Panc1 (cell line): ENCODE measurements around the gene PPA1. TPM values are rescaled to one million over a fixed set of nuclear protein-coding genes. Genes with fewer than 3 reads are reported as not detected.

Experiments used
- ATAC-seq: fragments of 200-7000 bp; cut with Tn5 transposase; 2 replicates; pipeline ENCODE4 v1.9.1; 2020; ENCODE audit warnings: mild to moderate bottlenecking, moderate library complexity
- BruUV-seq: library from RNA; stranded (reverse); fragments of 400-500 nt; replicated peaks from 2 replicates; lab custom pipeline; 2021; lab: Mats Ljungman, UMichigan
- CTCF ChIA-PET: fragments of 300-600 bp; sonication (Branson Sonifier 250); formaldehyde crosslinking; loops from one replicate; lab custom pipeline; 2022; ENCODE audit warnings: antibody characterized with exemption; lab: Charles Lee
- POLR2A ChIA-PET: fragments of 300-600 bp; sonication (Branson Sonifier 250); formaldehyde crosslinking; loops from one replicate; lab custom pipeline; 2022; ENCODE audit warnings: antibody characterized with exemption; lab: Charles Lee
- DNase-seq: peaks from one replicate; pipeline ENCODE4 v3.0.0-alpha.2; 2010; ENCODE audit warnings: low read depth, low spot score
- H3K27ac ChIP-seq: 2 replicates; pipeline ENCODE4 v1.5.1; 2011; ENCODE audit warnings: mild to moderate bottlenecking, low read length, inconsistent platforms
- H3K27me3 ChIP-seq: fragments of 200-500 bp; sonication (Bioruptor generic); 2 replicates; pipeline ENCODE4 v1.6.0; 2014; ENCODE audit warnings: low read length, inconsistent platforms; ENCODE audit not compliant: control insufficient read depth, insufficient read depth
- H3K36me3 ChIP-seq: fragments of 200-500 bp; sonication (Bioruptor generic); 2 replicates; pipeline ENCODE4 v1.5.1; 2014; ENCODE audit warnings: inconsistent platforms, mild to moderate bottlenecking, low read length, moderate library complexity; ENCODE audit not compliant: control insufficient read depth, insufficient read depth
- H3K4me1 ChIP-seq: 2 replicates; pipeline ENCODE4 v1.5.1; 2011; ENCODE audit warnings: inconsistent platforms, mild to moderate bottlenecking, low read length, moderate library complexity; ENCODE audit not compliant: control insufficient read depth, insufficient read depth
- H3K4me3 ChIP-seq, 2 experiments: 2 replicates each; pipeline ENCODE4 v1.5.1; 2011 to 2012; ENCODE audit warnings: low read depth in 2 of 2, low read length in 2 of 2, mild to moderate bottlenecking in 2 of 2, inconsistent platforms in 1 of 2, moderate library complexity in 1 of 2
- H3K9me3 ChIP-seq: fragments of 200-500 bp; sonication (Bioruptor generic); 2 replicates; pipeline ENCODE4 v1.5.1; 2014; ENCODE audit warnings: low read depth, mild to moderate bottlenecking, inconsistent platforms, low read length, moderate library complexity; ENCODE audit not compliant: control insufficient read depth, insufficient read depth
- CTCF ChIP-seq: fragments of 450-650 bp; IDR thresholded peaks from 2 replicates; pipeline ENCODE4 v1.5.1; 2017; ENCODE audit warnings: mild to moderate bottlenecking
- POLR2AphosphoS5 ChIP-seq: IDR thresholded peaks from 2 replicates; pipeline ENCODE4 v1.6.1; 2012; ENCODE audit warnings: mild to moderate bottlenecking, low read depth, low read length, moderate library complexity
- REST ChIP-seq, 2 experiments: IDR thresholded peaks; 2 replicates each; pipeline ENCODE4 v1.6.1; 2011 to 2012; ENCODE audit warnings: low read depth in 2 of 2, control low read depth in 1 of 2, low read length in 1 of 2, mild to moderate bottlenecking in 1 of 2, moderate library complexity in 1 of 2; ENCODE audit not compliant: insufficient read depth in 1 of 2
- SIN3A ChIP-seq: IDR thresholded peaks from 2 replicates; pipeline ENCODE4 v1.6.1; 2012; ENCODE audit warnings: low read depth, mild to moderate bottlenecking, low read length, moderate library complexity, borderline replicate concordance; ENCODE audit not compliant: insufficient read depth
- TCF7L2 ChIP-seq: IDR thresholded peaks from 2 replicates; pipeline ENCODE4 v1.6.1; 2011; ENCODE audit warnings: mild to moderate bottlenecking, low read depth, low read length, inconsistent platforms
- in situ Hi-C: cut with HindIII; loops from 2 replicates; pipeline ENCODE4 v1.10.0; 2016; ENCODE audit warnings: low sequenced_read_pairs, low pct_unique_long_range_greater_than_20kb
- intact Hi-C: fragments of 100-400 bp; cut with micrococcal nuclease; formaldehyde crosslinking; loops from one replicate; pipeline ENCODE4 v1.10.0; 2022; ENCODE audit not compliant: unreplicated experiment
- total RNA-seq: library from RNA; stranded (reverse); gene quantifications from one replicate; pipeline ENCODE4 v1.2.1, GENCODE V29; 2021; ENCODE audit not compliant: unreplicated experiment

PPA1 gene
- total RNA-seq, 1 experiment from 2014 or later, result 174 TPM

- ChIA-PET CTCF (interaction anchor here (0.5 to 1.8 kb wide), 9 partner anchors 9 to 360 kb away, joined by 3 to 9 read pairs (median 5); no protein-coding TSS in a partner anchor), POLR2A (interaction anchor here (0.6 kb wide), 1 partner anchor 332 kb away, joined by 3 read pairs; no protein-coding TSS in a partner anchor)
- no TSS peak for BruUV-seq
- DNase-seq, result no peak
- in situ Hi-C loops (no loop called here), intact Hi-C loops (no loop called here)
- Histone ChIP-seq H3K9me3 (no peaks in the 10 kb centered on the region), H3K36me3 (no peaks in the 10 kb centered on the region), H3K4me1 (no peaks in the 10 kb centered on the region), H3K27me3 (no peaks in the 10 kb centered on the region), H3K27ac (no peak overlapping the region), H3K4me3 (no peak overlapping the region)
- TF ChIP-seq POLR2AphosphoS5, result no peak
- no peak for TF ChIP-seq TCF7L2
- no peak for TF ChIP-seq REST (IDR thresholded peaks at IDR 0.05; ENCODE audit: insufficient read depth in 1 of 2, low read depth in 2 of 2, low read length in 1 of 2)
- TF ChIP-seq CTCF, result peak; percentile 73
- ATAC-seq, result peak; percentile 83
Observed at GRCh38 chr10:70265032-70265689, 31.9 kb upstream of the PPA1 start.

- no TSS peak for BruUV-seq
- CTCF ChIA-PET, result no interaction called here
- no peak overlapping the region for H3K4me3 ChIP-seq
Observed at GRCh38 chr10:70260734-70261133, 27.5 kb upstream of the PPA1 start.

More at GRCh38 chr10:70260734-70261133, 27.5 kb upstream of the PPA1 start:
- POLR2A ChIA-PET, result no interaction called here
- no peaks in the 10 kb centered on the region for H3K9me3 ChIP-seq
- DNase-seq (no peak), ATAC-seq (no peak)
- no peaks in the 10 kb centered on the region for H3K36me3 ChIP-seq
- TF ChIP-seq REST (IDR thresholded peaks at IDR 0.05; ENCODE audit: insufficient read depth in 1 of 2, low read depth in 2 of 2, low read length in 1 of 2) (no peak), SIN3A (no peak), CTCF (no peak), POLR2AphosphoS5 (no peak), TCF7L2 (no peak)
- in situ Hi-C loops (no loop called here), intact Hi-C loops (no loop called here)
- H3K4me1 ChIP-seq, result peaks cover 27% of the 10 kb centered on the region; the same call in 1 of the 2 replicates
- H3K27me3 ChIP-seq, result no peaks in the 10 kb centered on the region
- peak overlapping the region; percentile 39; the same call in 1 of the 2 replicates for H3K27ac ChIP-seq
